ENCODE data around the gene ABCD1.

The ABCD1 gene

DNA sequence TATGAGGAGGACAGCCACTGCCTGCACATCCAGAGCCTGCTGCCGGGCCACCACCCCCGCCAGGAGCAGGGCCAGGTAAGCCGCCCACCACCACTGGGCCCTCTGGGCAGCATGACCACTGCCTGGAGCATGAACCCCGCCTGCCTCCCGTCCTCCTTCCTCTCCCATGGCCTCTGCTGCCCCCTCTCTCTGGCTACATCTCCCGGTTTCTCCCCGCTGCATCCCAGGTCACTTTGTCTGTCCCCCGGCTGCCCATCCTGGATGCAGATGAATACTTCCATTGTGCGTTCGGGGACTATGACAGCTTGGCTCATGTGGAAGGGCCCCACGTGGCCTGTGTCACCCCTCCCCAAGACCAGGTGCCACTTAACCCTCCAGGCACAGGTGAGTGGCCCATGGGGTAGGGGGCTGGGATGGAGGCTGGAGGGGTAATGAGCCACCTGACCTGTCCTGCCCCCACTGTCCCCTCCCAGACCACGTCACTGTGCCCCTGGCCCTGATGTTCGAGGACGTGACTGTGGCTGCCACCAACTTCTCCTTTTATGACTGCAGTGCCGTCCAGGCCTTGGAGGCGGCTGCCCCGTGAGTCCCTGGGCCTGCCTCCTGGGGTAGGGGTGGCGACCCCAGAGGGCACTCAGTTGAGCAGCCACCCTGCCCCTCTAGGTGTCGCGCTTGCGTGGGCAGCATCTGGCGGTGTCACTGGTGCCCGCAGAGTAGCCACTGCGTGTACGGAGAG, 45.4 kb downstream of the ABCD1 start:
- TF ChIP-seq, protein P1, sequence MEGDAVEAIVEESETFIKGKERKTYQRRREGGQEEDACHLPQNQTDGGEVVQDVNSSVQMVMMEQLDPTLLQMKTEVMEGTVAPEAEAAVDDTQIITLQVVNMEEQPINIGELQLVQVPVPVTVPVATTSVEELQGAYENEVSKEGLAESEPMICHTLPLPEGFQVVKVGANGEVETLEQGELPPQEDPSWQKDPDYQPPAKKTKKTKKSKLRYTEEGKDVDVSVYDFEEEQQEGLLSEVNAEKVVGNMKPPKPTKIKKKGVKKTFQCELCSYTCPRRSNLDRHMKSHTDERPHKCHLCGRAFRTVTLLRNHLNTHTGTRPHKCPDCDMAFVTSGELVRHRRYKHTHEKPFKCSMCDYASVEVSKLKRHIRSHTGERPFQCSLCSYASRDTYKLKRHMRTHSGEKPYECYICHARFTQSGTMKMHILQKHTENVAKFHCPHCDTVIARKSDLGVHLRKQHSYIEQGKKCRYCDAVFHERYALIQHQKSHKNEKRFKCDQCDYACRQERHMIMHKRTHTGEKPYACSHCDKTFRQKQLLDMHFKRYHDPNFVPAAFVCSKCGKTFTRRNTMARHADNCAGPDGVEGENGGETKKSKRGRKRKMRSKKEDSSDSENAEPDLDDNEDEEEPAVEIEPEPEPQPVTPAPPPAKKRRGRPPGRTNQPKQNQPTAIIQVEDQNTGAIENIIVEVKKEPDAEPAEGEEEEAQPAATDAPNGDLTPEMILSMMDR (IDR thresholded peaks at IDR 0.05; ENCODE audit: borderline replicate concordance, insufficient read depth, low read depth, low read length) = no peak

DNA sequence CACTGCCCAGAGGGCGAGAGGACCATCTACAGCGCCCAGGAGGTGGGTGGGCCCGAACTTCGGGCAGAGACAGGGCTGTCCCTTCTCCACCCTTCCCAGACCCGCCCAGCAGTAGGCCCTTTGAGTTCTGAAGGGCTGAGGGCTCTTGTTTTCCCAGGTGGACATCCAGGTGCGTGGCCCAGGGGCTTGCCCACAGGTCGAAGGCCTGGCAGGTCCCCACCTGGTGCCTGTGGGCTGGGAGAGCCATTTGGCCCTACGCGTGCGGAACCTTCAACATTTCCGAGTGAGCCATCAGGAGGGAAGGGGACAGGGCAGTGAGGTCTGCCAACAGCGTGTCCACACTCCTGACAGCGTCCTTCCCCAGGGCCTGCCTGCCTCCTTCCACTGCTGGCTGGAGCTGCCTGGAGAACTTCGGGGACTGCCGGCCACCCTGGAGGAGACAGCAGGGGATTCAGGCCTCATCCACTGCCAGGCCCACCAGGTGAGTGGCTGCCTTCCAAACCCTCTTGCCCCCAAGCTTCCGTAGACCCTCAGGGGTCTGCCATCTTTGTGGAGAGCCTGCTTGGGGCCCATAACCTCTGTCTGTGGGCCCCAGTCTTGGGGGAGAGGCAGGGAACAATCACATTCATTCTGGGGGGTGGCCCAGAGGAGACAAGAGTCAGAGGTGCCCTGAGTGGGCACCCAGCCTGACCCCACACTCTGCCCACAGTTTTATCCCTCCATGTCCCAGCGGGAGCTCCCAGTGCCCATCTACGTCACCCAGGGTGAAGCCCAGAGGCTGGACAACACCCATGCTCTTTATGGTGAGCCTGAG, 46.2 kb downstream of the ABCD1 start:
- TF ChIP-seq, protein P1 (IDR thresholded peaks at IDR 0.05; ENCODE audit: borderline replicate concordance, insufficient read depth, low read depth, low read length) = no peak
- no peak overlapping the region for H3K4me3 ChIP-seq (ENCODE audit: low read depth, low read length)

More for the DNA sequence above, 45.4 kb downstream of the ABCD1 start:
- H3K4me3 ChIP-seq (ENCODE audit: low read depth, low read length) = no peak overlapping the region

DNA sequence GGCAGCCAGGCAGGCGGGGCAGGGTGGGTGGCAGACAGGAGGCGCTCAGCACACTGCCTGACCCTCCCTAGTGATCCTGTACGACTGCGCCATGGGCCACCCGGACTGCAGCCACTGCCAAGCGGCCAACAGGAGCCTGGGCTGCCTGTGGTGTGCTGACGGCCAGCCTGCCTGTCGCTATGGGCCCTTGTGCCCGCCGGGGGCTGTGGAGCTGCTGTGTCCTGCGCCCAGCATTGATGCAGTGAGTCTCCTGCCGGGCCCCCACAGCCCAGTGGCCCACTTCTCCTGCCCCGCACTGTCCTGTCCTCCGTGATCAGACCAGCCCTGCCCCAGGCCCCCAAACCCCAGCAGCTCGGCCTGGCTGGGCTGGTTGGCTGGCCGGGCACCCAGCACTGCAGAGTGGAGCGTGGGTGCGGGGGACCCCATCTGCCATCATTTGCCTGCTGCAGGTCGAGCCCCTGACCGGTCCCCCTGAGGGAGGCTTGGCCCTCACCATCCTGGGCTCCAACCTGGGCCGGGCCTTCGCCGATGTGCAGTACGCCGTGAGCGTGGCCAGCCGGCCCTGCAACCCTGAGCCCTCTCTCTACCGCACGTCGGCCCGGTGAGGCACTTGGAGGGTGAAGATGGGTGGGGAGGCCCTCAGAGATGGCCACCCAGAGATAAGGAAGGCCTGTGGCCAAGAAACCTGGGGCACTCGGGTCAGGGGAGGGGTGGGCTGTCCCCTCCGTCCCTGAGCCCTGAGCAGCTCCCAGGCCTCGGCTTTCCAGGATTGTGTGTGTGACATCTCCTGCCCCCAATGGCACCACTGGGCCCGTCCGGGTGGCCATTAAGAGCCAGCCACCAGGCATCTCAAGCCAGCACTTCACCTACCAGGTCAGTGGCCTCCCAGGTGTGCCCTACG, 47.0 kb downstream of the ABCD1 start:
- H3K4me3 ChIP-seq (ENCODE audit: low read depth, low read length) = no peak overlapping the region
- TF ChIP-seq, protein P1 (IDR thresholded peaks at IDR 0.05; ENCODE audit: borderline replicate concordance, insufficient read depth, low read depth, low read length) = no peak

DNA sequence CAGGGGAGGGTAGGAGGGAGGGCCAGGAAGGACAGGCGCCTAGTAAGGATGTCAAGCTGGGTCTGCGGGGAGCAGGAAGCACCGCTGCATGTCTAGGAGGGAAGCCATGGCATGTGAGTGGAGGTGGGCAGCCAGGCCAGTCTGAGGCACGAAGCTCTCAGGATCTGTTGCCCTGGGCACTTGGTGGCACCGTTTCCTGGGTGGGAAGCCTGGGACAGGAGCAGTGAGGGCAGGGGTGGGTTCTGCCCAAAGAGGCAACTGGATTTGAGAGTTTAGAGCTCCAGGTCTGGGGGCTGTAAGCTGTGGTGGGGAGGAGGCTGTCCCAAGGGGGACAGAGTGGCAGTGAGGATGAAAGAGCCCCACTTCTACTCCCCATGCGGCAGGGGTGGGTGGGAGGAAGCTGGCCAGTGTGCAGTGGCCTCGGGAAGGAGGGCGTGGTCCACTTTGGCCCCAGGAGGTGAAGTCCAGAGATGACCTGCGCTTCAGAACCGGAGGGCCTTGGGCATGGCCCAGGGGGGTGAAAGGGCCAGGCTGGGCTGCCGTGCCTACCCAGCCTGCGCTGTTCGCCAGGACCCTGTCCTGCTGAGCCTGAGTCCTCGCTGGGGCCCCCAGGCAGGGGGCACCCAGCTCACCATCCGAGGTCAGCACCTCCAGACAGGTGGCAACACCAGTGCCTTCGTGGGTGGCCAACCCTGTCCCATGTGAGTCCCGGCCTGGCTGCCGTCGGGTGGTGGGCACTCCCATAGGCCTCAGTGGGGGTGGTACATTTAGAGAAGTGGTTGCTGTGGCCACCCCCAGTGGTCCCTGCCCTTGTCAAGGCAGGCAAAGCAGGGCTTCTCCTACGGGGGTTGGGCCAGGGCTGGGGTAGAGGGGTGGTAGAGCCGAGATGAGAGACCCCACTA, 47.9 kb downstream of the ABCD1 start:
- TF ChIP-seq, protein P1 (IDR thresholded peaks at IDR 0.05; ENCODE audit: borderline replicate concordance, insufficient read depth, low read depth, low read length) = no peak
- no peak overlapping the region for H3K4me3 ChIP-seq (ENCODE audit: low read depth, low read length)

DNA sequence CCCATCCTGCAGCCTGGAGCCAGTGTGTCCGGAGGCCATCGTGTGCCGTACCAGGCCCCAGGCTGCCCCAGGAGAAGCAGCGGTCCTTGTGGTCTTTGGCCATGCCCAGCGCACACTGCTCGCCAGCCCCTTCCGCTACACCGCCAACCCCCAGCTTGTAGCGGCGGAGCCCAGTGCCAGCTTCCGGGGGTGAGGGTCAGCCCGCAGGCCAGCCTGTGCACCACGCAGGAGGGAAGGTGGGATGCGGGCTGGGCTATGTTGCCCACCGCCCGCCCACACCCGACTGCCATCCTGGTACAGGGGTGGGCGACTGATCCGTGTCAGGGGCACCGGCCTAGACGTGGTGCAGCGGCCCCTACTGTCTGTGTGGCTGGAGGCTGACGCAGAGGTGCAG, 48.6 kb downstream of the ABCD1 start:
- TF ChIP-seq, protein P1 (IDR thresholded peaks at IDR 0.05; ENCODE audit: borderline replicate concordance, insufficient read depth, low read depth, low read length) = no peak
- no peak overlapping the region for H3K4me3 ChIP-seq (ENCODE audit: low read depth, low read length)
